GM18520 (cell line): ENCODE measurements around the gene PDIA3.
"Not testable (repeated sequence)": the region's sequence is repeated elsewhere in the genome, so short reads cannot be mapped to it uniquely, and the experiment has no call there.

Experiments used
- ATAC-seq: cut with Tn5 transposase; IDR thresholded peaks from one replicate; pipeline ENCODE4 v1.9.1; 2021; ENCODE audit not compliant: unreplicated experiment

The PDIA3 gene

GRCh38 chr15:43746245-43746902 is at the start of gene PDIA3:
PDIA3 (plus strand) TSS chr15:43746438; CDS start chr15:43746540, 102 bp downstream.
- ATAC-seq: peak; percentile 73

GRCh38 chr15:43702174-43702573 is 44.1 kb upstream of the PDIA3 start:
- ATAC-seq: no peak

GRCh38 chr15:43702701-43703424 is 43.4 kb upstream of the PDIA3 start:
- no peak for ATAC-seq

- not testable (repeated sequence) for ATAC-seq
Measured at GRCh38 chr15:43710431-43711131, 35.7 kb upstream of the PDIA3 start.

GRCh38 chr15:43723151-43723550 is 23.1 kb upstream of the PDIA3 start:
- ATAC-seq: no peak

- ATAC-seq: not testable (repeated sequence)
Measured at GRCh38 chr15:43726306-43726705, 19.9 kb upstream of the PDIA3 start.

- ATAC-seq: not testable (repeated sequence)
Measured at GRCh38 chr15:43728053-43728725, 18.0 kb upstream of the PDIA3 start.

- peak; percentile 34 for ATAC-seq
Measured at GRCh38 chr15:43735416-43735815, 10.8 kb upstream of the PDIA3 start.

- ATAC-seq: not testable (repeated sequence)
Measured at GRCh38 chr15:43746903-43747309, 668 bp downstream of the PDIA3 start.

- no peak for ATAC-seq
Measured at GRCh38 chr15:43748376-43748775, 2.1 kb downstream of the PDIA3 start.

GRCh38 chr15:43749690-43750345 is 3.6 kb downstream of the PDIA3 start:
- peak; percentile 39 for ATAC-seq

- no peak for ATAC-seq
Measured at GRCh38 chr15:43751885-43752284, 5.6 kb downstream of the PDIA3 start.

GRCh38 chr15:43762824-43763223 is 16.6 kb downstream of the PDIA3 start:
- ATAC-seq: no peak

- ATAC-seq: no peak
Measured at GRCh38 chr15:43763819-43764446, 17.7 kb downstream of the PDIA3 start.

- no peak for ATAC-seq
Measured at GRCh38 chr15:43769584-43770228, 23.5 kb downstream of the PDIA3 start.

- no peak for ATAC-seq
Measured at GRCh38 chr15:43771816-43772215, 25.6 kb downstream of the PDIA3 start.

GRCh38 chr15:43772624-43773023 is 26.4 kb downstream of the PDIA3 start:
- ATAC-seq: no peak

GRCh38 chr15:43774062-43774461 is 27.8 kb downstream of the PDIA3 start:
- ATAC-seq: no peak

- no peak for ATAC-seq
Measured at GRCh38 chr15:43775411-43775965, 29.2 kb downstream of the PDIA3 start.
